Measurements from ENCODE around the gene ABCB8.

- TF ChIP-seq, protein P1, sequence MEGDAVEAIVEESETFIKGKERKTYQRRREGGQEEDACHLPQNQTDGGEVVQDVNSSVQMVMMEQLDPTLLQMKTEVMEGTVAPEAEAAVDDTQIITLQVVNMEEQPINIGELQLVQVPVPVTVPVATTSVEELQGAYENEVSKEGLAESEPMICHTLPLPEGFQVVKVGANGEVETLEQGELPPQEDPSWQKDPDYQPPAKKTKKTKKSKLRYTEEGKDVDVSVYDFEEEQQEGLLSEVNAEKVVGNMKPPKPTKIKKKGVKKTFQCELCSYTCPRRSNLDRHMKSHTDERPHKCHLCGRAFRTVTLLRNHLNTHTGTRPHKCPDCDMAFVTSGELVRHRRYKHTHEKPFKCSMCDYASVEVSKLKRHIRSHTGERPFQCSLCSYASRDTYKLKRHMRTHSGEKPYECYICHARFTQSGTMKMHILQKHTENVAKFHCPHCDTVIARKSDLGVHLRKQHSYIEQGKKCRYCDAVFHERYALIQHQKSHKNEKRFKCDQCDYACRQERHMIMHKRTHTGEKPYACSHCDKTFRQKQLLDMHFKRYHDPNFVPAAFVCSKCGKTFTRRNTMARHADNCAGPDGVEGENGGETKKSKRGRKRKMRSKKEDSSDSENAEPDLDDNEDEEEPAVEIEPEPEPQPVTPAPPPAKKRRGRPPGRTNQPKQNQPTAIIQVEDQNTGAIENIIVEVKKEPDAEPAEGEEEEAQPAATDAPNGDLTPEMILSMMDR (IDR thresholded peaks at IDR 0.05), result no peak
- no peak for TF ChIP-seq EZH2 (IDR thresholded peaks at IDR 0.05; ENCODE audit: borderline replicate concordance, insufficient read depth, low read depth, low read length, poor library complexity, severe bottlenecking)
These were observed 11.3 kb upstream of the ABCB8 start for GRCh38 chr7:151016942-151017341.
